ENCODE data around the gene SGSH. TPM values are rescaled to one million over a fixed set of nuclear protein-coding genes. Genes with fewer than 3 reads are reported as not detected.

The SGSH gene
- total RNA-seq, 1 donor from 2014 or later: 26.4 TPM

- peaks cover 2% of the 10 kb centered on the region for H3K36me3 ChIP-seq (ENCODE audit: control insufficient read depth, insufficient read depth, low read length)
- no peaks in the 10 kb centered on the region for H3K27me3 ChIP-seq (ENCODE audit: control insufficient read depth, insufficient read depth, low read length)
- no peak for TF ChIP-seq CTCF (IDR thresholded peaks at IDR 0.05; ENCODE audit: insufficient read depth, low read length, poor library complexity, severe bottlenecking)
- no peak overlapping the region for H3K4me3 ChIP-seq (ENCODE audit: low read depth, low read length)
- no peak for DNase-seq (ENCODE audit: low read depth)
Measured at GRCh38 chr17:80218391-80218790, 1.7 kb downstream of the SGSH start.

GRCh38 chr17:80217703-80218362 is 2.3 kb downstream of the SGSH start:
- Histone ChIP-seq H3K36me3 (ENCODE audit: control insufficient read depth, insufficient read depth, low read length) (peaks cover 2% of the 10 kb centered on the region), H3K4me3 (ENCODE audit: low read depth, low read length) (no peak overlapping the region), H3K27me3 (ENCODE audit: control insufficient read depth, insufficient read depth, low read length) (no peaks in the 10 kb centered on the region)
- no peak for DNase-seq (ENCODE audit: low read depth)
- TF ChIP-seq CTCF (IDR thresholded peaks at IDR 0.05; ENCODE audit: insufficient read depth, low read length, poor library complexity, severe bottlenecking): no peak

- no peak for TF ChIP-seq CTCF (IDR thresholded peaks at IDR 0.05; ENCODE audit: insufficient read depth, low read length, poor library complexity, severe bottlenecking)
- Histone ChIP-seq H3K27me3 (ENCODE audit: control insufficient read depth, insufficient read depth, low read length) (no peaks in the 10 kb centered on the region), H3K36me3 (ENCODE audit: control insufficient read depth, insufficient read depth, low read length) (peaks cover 2% of the 10 kb centered on the region), H3K4me3 (ENCODE audit: low read depth, low read length) (no peak overlapping the region)
- DNase-seq (ENCODE audit: low read depth): no peak
Measured at GRCh38 chr17:80216473-80217456, 3.4 kb downstream of the SGSH start.

- no peak for TF ChIP-seq CTCF (IDR thresholded peaks at IDR 0.05; ENCODE audit: insufficient read depth, low read length, poor library complexity, severe bottlenecking)
- Histone ChIP-seq H3K27me3 (ENCODE audit: control insufficient read depth, insufficient read depth, low read length) (no peaks in the 10 kb centered on the region), H3K36me3 (ENCODE audit: control insufficient read depth, insufficient read depth, low read length) (peaks cover 2% of the 10 kb centered on the region), H3K4me3 (ENCODE audit: low read depth, low read length) (no peak overlapping the region)
- DNase-seq (ENCODE audit: low read depth): no peak
Measured at GRCh38 chr17:80214878-80215210, 5.3 kb downstream of the SGSH start.

GRCh38 chr17:80214012-80214877 is 5.9 kb downstream of the SGSH start:
- peaks cover 2% of the 10 kb centered on the region for H3K36me3 ChIP-seq (ENCODE audit: control insufficient read depth, insufficient read depth, low read length)
- TF ChIP-seq CTCF (IDR thresholded peaks at IDR 0.05; ENCODE audit: insufficient read depth, low read length, poor library complexity, severe bottlenecking): no peak
- H3K27me3 ChIP-seq (ENCODE audit: control insufficient read depth, insufficient read depth, low read length): no peaks in the 10 kb centered on the region
- no peak overlapping the region for H3K4me3 ChIP-seq (ENCODE audit: low read depth, low read length)
- no peak for DNase-seq (ENCODE audit: low read depth)

Measured in kidney epithelial cell (primary cell).